Fibroblast of lung (primary cell): ENCODE data around the gene TNFRSF14.

Experiments
- CTCF ChIP-seq, 2 donors: IDR thresholded peaks in 1 of 2; conservative IDR thresholded peaks in 1 of 2; 1 replicate in 1 of 2; 2 replicates in 1 of 2; pipeline ENCODE4 v1.5.1; 2011 to 2012; ENCODE audit warnings: low read length in 2 of 2, control low read depth in 1 of 2, inconsistent platforms in 1 of 2, low read depth in 1 of 2, mild to moderate bottlenecking in 1 of 2
- EZH2 ChIP-seq: IDR thresholded peaks from 2 replicates; pipeline ENCODE4 v1.5.1; 2012; ENCODE audit warnings: low read length, control low read depth, mild to moderate bottlenecking; ENCODE audit errors: missing control alignments

- TF ChIP-seq CTCF (conservative IDR thresholded peaks at IDR 0.05 in 1 of 2, IDR thresholded peaks at IDR 0.05 in 1 of 2; ENCODE audit: low read depth in 1 of 2, low read length in 2 of 2) (no peak), EZH2 (no peak)
These were observed 27.0 kb upstream of the TNFRSF14 start for GRCh38 chr1:2528966-2529783.
